ENCODE results near the gene ACAP2.
"Not testable (repeated sequence)": the region's sequence is repeated elsewhere in the genome, so short reads cannot be mapped to it uniquely, and the experiment has no call there.

The ACAP2 gene

DNA sequence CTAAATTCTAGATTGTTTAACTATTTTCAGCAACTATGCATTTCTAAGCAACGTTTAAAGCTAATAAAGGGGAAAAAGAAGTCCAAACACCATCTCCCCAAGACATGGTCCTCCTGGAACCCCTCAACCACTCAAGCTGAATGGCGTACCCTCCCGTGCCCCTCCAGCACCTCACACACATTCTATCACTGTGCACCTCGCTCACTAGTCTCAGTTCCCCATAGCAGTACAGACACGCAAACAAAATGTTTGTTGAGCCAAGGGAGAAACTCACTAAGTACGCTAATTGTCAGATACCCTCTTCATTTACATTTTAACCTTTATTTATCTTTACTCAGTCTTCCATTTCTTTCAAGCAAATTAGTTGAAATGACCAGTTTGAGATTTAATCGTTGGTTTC is 48.8 kb downstream of the ACAP2 start:
- Histone ChIP-seq H3K9me3 (ENCODE audit: control insufficient read depth, low read length) (no peaks in the 10 kb centered on the region), H3K36me3 (ENCODE audit: control insufficient read depth, insufficient read depth, low read length) (peaks cover 10% of the 10 kb centered on the region), H3K4me3 (ENCODE audit: extremely low read depth, insufficient read depth, low read length, poor library complexity, severe bottlenecking) (no peak overlapping the region), H3K4me1 (ENCODE audit: control insufficient read depth, insufficient read depth, low read length, poor library complexity, severe bottlenecking) (no peaks in the 10 kb centered on the region), H3K27ac (ENCODE audit: low read depth, low read length, severe bottlenecking) (no peak overlapping the region)
- 95 to 97% methylated on average over 6 of the region's 7 CpGs for WGBS, 2 experiments (ENCODE audit: insufficient coverage in 2 of 2)

DNA sequence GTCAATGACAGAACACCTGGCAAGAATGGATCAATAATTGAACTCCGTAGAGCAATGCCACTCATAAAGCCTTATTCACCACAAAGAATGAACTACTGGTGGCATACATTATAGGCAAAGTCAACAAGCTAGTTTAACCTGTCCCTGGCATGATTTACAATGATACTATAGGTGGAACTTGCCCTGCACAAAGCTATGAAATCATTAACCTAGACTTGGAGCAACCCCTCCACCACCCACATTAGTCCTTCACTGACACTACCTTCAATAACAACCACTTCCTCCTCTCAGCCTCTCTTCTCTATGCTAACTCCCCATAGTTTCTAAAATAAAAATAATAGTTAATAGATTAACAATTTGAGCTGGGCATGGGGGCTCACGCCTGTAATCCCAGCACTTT is 54.4 kb downstream of the ACAP2 start:
- Histone ChIP-seq H3K9me3 (ENCODE audit: control insufficient read depth, low read length) (no peaks in the 10 kb centered on the region), H3K4me1 (ENCODE audit: control insufficient read depth, insufficient read depth, low read length, poor library complexity, severe bottlenecking) (peaks cover 8% of the 10 kb centered on the region)
- WGBS, 2 experiments (ENCODE audit: insufficient coverage in 2 of 2) = 83 to 90% methylated on average over 1 to 2 of the region's 2 CpGs

DNA sequence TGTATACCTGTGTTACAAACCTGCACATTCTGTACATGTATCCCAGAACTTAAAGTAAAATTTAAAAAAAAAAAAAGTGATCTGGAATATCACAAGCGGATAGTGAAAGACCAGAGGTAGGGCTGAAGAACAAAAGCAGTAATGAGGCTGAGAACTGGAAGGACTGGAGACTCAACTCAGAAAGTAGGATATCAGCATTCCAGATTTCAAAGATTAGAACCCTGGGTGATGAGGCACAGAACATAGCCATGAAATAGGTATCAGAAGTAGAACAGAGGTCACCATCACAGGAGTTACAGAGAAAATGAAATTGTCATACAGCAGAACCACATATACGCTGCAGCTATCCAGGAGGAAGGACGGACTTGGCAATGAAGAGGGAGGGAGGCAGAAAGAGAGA is 56.1 kb downstream of the ACAP2 start:
- no peak overlapping the region for H3K4me3 ChIP-seq (ENCODE audit: extremely low read depth, insufficient read depth, low read length, poor library complexity, severe bottlenecking)
- H3K4me1 ChIP-seq (ENCODE audit: control insufficient read depth, insufficient read depth, low read length, poor library complexity, severe bottlenecking) = peaks cover 8% of the 10 kb centered on the region
- no peak overlapping the region for H3K27ac ChIP-seq (ENCODE audit: low read depth, low read length, severe bottlenecking)
- H3K36me3 ChIP-seq (ENCODE audit: control insufficient read depth, insufficient read depth, low read length) = peaks cover 10% of the 10 kb centered on the region
- no peaks in the 10 kb centered on the region for H3K9me3 ChIP-seq (ENCODE audit: control insufficient read depth, low read length)
- 96 to 100% methylated on average over 1 to 3 of the region's 3 CpGs for WGBS, 2 experiments (ENCODE audit: insufficient coverage in 2 of 2)

More for the DNA sequence above, 54.4 kb downstream of the ACAP2 start:
- Histone ChIP-seq H3K4me3 (ENCODE audit: extremely low read depth, insufficient read depth, low read length, poor library complexity, severe bottlenecking) (no peak overlapping the region), H3K27ac (ENCODE audit: low read depth, low read length, severe bottlenecking) (no peak overlapping the region), H3K36me3 (ENCODE audit: control insufficient read depth, insufficient read depth, low read length) (peaks cover 10% of the 10 kb centered on the region)

DNA sequence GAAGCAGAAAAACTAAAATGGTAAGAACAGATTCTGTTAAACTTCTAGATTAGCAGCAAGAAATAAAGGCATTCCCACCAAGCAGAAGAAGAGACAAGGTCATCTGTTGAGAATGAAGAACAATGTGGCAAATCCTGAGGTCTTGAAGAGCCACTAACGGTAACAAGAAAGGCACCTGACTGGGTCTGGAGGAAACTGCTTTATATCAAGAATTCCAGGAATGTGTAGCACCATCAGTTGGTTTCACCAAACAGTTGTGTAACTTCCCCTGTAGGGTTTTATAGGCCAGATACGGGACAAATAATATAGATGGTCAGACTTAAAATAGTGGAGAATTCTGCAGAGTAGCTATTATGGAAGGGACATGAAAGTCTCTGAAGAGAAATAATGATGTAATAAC is 57.3 kb downstream of the ACAP2 start:
- Histone ChIP-seq H3K27ac (ENCODE audit: low read depth, low read length, severe bottlenecking) (no peak overlapping the region), H3K9me3 (ENCODE audit: control insufficient read depth, low read length) (no peaks in the 10 kb centered on the region), H3K4me1 (ENCODE audit: control insufficient read depth, insufficient read depth, low read length, poor library complexity, severe bottlenecking) (peaks cover 8% of the 10 kb centered on the region), H3K4me3 (ENCODE audit: extremely low read depth, insufficient read depth, low read length, poor library complexity, severe bottlenecking) (no peak overlapping the region), H3K36me3 (ENCODE audit: control insufficient read depth, insufficient read depth, low read length) (peaks cover 16% of the 10 kb centered on the region)
- WGBS, 2 experiments (ENCODE audit: insufficient coverage in 2 of 2) = 44 to 50% methylated on average over 1 to 2 of the region's 2 CpGs

DNA sequence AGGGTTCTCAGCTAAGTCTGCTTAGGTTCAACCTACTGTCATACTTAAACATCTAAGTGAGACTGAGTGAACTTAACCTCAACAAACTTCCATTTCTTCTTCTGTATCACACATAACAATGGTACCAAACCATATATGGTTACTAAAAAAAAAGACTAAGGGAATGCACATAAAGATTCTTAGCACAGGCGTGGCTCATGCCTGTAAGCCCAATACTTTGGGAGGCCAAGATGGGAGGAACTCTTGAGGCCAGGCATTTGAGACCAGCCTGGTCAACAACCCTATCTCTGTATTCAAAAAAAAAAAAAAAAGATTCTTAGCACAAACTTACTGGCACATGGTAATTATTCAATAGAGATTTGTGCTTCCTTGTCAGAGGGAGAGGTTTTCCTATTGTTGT is 57.9 kb downstream of the ACAP2 start:
- peaks cover 13% of the 10 kb centered on the region for H3K36me3 ChIP-seq (ENCODE audit: control insufficient read depth, insufficient read depth, low read length)
- H3K4me3 ChIP-seq (ENCODE audit: extremely low read depth, insufficient read depth, low read length, poor library complexity, severe bottlenecking) = no peak overlapping the region
- H3K27ac ChIP-seq (ENCODE audit: low read depth, low read length, severe bottlenecking) = no peak overlapping the region
- WGBS, 2 experiments (ENCODE audit: insufficient coverage in 2 of 2) = 83% methylated on average over 1 of the region's 1 CpG; no CpG with 5 or more reads in 1 of the 2 experiments
- H3K4me1 ChIP-seq (ENCODE audit: control insufficient read depth, insufficient read depth, low read length, poor library complexity, severe bottlenecking) = peaks cover 8% of the 10 kb centered on the region
- no peaks in the 10 kb centered on the region for H3K9me3 ChIP-seq (ENCODE audit: control insufficient read depth, low read length)

DNA sequence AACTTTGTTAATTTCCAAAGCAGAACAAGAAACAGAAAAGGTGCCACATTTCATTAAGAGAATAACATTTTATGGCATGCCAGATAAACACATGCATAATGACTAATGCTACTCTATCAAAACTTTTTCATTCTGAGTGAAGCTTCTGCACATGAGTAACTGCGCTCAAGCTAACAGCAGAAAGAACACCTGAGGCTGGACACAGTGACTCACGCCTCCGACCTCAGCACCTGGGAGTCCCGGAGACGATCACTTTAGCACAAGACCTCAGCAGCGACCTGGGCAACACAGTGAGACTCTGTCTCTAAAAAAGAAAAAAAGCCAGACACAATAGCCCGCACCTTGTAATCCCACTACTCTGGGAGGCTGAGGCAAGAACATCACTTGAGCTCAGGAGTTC is 70.6 kb downstream of the ACAP2 start:
- Histone ChIP-seq H3K4me3 (ENCODE audit: extremely low read depth, insufficient read depth, low read length, poor library complexity, severe bottlenecking) (no peak overlapping the region), H3K27ac (ENCODE audit: low read depth, low read length, severe bottlenecking) (no peak overlapping the region), H3K36me3 (ENCODE audit: control insufficient read depth, insufficient read depth, low read length) (peaks cover 34% of the 10 kb centered on the region), H3K9me3 (ENCODE audit: control insufficient read depth, low read length) (no peaks in the 10 kb centered on the region), H3K4me1 (ENCODE audit: control insufficient read depth, insufficient read depth, low read length, poor library complexity, severe bottlenecking) (no peaks in the 10 kb centered on the region)
- 96 to 98% methylated on average over 6 to 7 of the region's 7 CpGs for WGBS, 2 experiments (ENCODE audit: insufficient coverage in 2 of 2)

DNA sequence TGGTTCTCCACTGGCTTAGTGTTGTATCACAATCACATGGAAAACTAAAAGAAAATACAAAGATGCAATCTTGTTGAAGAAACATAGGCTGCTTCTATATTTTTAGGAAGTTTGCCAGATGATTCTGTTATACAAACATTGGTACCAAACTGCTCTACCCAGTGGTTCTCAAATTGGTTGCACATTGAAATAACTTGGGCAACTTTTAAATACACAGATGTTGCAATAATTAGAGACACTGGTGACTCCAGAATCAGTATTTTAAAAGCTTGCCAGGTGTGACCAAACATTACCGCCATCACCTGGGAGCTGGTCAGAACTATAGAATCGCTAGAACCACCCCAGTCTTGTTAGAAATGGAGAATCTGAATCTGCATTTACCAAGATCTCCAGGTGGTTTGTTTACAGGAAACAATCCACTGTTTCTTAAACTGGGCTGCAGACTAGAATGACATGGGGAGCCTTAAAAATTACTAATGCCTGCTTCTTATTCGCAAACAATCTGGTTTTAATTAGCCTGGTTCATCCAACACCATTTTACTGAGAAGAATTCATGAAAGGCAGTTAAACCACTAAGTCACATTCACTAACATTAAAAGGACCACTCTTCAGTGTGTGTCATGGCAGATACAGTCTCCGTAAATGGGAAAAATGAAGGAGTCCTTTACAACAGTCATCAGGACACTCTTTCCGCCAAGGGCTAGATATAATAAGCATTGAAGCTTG is 76.5 kb downstream of the ACAP2 start:
- Histone ChIP-seq H3K9me3 (ENCODE audit: control insufficient read depth, low read length) (peaks cover 8% of the 10 kb centered on the region), H3K4me3 (ENCODE audit: extremely low read depth, insufficient read depth, low read length, poor library complexity, severe bottlenecking) (no peak overlapping the region)
- WGBS, 2 experiments (ENCODE audit: insufficient coverage in 2 of 2) = 100% methylated on average over 3 to 4 of the region's 5 CpGs

DNA sequence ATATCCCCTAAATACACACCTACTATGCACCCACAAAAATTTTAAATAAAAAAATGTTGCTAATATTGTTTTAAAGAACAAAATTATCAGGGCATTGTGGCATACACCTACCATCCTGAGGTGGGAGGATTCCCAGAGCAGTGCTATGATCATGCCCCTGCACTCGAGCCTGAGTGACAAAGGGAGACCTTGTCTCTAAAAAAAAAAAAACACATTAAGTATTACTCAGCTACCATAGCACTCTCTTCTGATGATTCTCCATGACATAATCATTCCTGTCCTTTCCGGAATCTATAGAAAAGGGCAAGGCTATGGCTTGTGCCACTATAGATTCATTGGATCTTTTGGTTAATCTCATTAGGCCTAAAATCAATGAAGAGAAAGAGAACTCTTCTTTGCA is 77.4 kb downstream of the ACAP2 start:
- Histone ChIP-seq H3K9me3 (ENCODE audit: control insufficient read depth, low read length) (peaks cover 8% of the 10 kb centered on the region), H3K4me1 (ENCODE audit: control insufficient read depth, insufficient read depth, low read length, poor library complexity, severe bottlenecking) (no peaks in the 10 kb centered on the region), H3K27ac (ENCODE audit: low read depth, low read length, severe bottlenecking) (no peak overlapping the region), H3K36me3 (ENCODE audit: control insufficient read depth, insufficient read depth, low read length) (peaks cover 33% of the 10 kb centered on the region), H3K4me3 (ENCODE audit: extremely low read depth, insufficient read depth, low read length, poor library complexity, severe bottlenecking) (no peak overlapping the region)
- 100% methylated on average over 1 of the region's 2 CpGs; no CpG with 5 or more reads in 1 of the 2 experiments for WGBS, 2 experiments (ENCODE audit: insufficient coverage in 2 of 2)

More for the DNA sequence above, 76.5 kb downstream of the ACAP2 start:
- peaks cover 35% of the 10 kb centered on the region for H3K36me3 ChIP-seq (ENCODE audit: control insufficient read depth, insufficient read depth, low read length)
- H3K27ac ChIP-seq (ENCODE audit: low read depth, low read length, severe bottlenecking) = no peak overlapping the region
- H3K4me1 ChIP-seq (ENCODE audit: control insufficient read depth, insufficient read depth, low read length, poor library complexity, severe bottlenecking) = no peaks in the 10 kb centered on the region

DNA sequence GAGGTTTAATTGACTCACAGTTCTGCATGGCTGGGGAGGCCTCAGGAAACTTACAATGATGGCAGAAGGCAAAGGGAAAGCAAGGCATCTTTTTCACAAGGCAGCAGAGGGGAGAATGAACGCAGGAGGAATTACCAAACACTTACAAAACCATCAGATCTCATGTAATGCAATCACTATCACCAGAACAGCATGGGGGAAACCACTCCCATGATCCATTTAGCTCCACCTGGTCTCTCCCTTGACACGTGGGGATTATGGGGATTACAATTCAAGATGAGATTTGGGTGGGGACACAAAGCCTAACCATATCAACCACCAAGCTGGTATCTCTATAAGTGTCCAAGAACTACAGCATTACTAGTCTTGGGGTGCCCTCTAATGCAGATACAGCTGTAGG is 85.0 kb downstream of the ACAP2 start:
- no CpG with 5 or more reads among the region's 2 CpGs for WGBS, 2 experiments (ENCODE audit: insufficient coverage in 2 of 2)
- not testable (repeated sequence) for H3K4me1 ChIP-seq (ENCODE audit: control insufficient read depth, insufficient read depth, low read length, poor library complexity, severe bottlenecking); H3K27ac ChIP-seq (ENCODE audit: low read depth, low read length, severe bottlenecking); H3K4me3 ChIP-seq (ENCODE audit: extremely low read depth, insufficient read depth, low read length, poor library complexity, severe bottlenecking); H3K9me3 ChIP-seq (ENCODE audit: control insufficient read depth, low read length); H3K36me3 ChIP-seq (ENCODE audit: control insufficient read depth, insufficient read depth, low read length)

DNA sequence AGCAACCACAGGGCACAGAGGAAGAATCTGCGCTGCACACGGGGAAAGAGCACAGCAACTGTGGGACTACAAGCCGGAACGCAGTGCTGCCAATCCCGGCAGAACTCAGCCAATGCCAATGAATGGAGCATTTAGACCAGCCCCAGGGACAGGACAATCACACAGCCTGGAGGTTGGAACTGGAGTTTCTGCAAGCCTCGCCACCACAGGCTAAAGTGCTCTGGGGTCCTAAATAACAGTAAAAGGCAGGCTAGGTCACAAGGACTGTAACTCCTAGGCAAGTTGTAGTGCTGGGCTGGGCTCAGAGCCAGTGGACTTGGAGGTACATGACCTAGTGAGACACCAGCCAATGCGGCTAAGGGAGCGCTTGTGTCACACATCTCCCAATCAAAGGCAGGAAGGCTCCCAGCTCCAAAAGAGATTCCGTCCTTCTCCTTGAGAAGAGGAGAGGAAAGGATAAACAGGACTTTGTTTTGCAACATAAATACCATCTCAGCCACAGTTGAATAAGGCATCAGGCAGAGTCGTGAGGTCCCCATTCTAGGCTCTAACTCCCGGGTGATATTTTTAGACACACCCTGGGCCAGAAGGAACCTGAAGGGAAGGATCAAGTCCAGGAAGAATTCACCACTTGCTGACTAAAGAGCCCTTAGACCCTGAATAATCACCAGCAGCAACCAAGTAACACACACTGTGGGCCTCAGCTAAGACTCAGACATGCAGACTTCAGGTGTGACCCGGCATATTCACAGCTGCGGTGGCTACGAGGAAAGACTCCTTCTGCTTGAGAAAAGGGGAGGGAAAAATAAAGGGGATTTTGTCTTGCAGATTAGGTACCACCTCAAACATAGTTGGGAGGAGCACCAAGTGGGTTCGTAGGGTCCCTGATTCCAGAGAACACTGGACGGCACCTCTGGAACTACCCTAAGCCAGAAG is 86.4 kb downstream of the ACAP2 start:
- H3K27ac ChIP-seq (ENCODE audit: low read depth, low read length, severe bottlenecking) = no peak overlapping the region

DNA sequence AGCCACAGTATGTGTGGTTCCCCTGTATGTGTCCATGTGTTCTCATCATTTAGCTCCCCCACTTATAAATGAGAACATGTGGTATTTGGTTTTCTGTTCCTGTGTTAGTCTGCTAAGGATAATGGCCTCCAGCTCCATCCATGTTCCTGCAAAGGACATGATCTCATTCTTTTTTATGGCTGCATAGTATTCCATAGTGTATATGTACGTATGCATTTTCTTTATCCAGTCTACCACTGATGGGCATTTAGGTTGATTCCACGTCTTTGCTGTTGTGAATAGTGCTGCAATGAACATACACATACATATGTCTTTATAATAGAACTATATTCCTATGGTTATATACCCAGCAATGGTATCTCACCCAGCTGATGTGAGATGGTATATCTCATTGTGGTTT is 88.8 kb downstream of the ACAP2 start:
- not testable (repeated sequence) for H3K36me3 ChIP-seq (ENCODE audit: control insufficient read depth, insufficient read depth, low read length); H3K27ac ChIP-seq (ENCODE audit: low read depth, low read length, severe bottlenecking); H3K4me1 ChIP-seq (ENCODE audit: control insufficient read depth, insufficient read depth, low read length, poor library complexity, severe bottlenecking); H3K4me3 ChIP-seq (ENCODE audit: extremely low read depth, insufficient read depth, low read length, poor library complexity, severe bottlenecking); H3K9me3 ChIP-seq (ENCODE audit: control insufficient read depth, low read length)
- WGBS, 2 experiments (ENCODE audit: insufficient coverage in 2 of 2) = no CpG with 5 or more reads among the region's 2 CpGs

More for the DNA sequence above, 86.4 kb downstream of the ACAP2 start:
- no peaks in the 10 kb centered on the region for H3K4me1 ChIP-seq (ENCODE audit: control insufficient read depth, insufficient read depth, low read length, poor library complexity, severe bottlenecking)
- WGBS, 2 experiments (ENCODE audit: insufficient coverage in 2 of 2) = 93 to 97% methylated on average over 11 to 13 of the region's 16 CpGs
- no peaks in the 10 kb centered on the region for H3K9me3 ChIP-seq (ENCODE audit: control insufficient read depth, low read length)
- no peaks in the 10 kb centered on the region for H3K36me3 ChIP-seq (ENCODE audit: control insufficient read depth, insufficient read depth, low read length)
- H3K4me3 ChIP-seq (ENCODE audit: extremely low read depth, insufficient read depth, low read length, poor library complexity, severe bottlenecking) = no peak overlapping the region
